Left kidney (tissue), 2 donors: ENCODE data around the gene PIK3CD. TPM values are rescaled to one million over a fixed set of nuclear protein-coding genes. Genes with fewer than 3 reads are reported as not detected.
"Not testable (repeated sequence)": the region's sequence is repeated elsewhere in the genome, so short reads cannot be mapped to it uniquely, and the experiment has no call there.

ENCODE experiments used
- DNase-seq: peaks from one replicate; pipeline ENCODE4 v3.0.0-alpha.2; 2013
- polyA plus RNA-seq: library from polyadenylated mRNA; unstranded; fragments of 120-200 nt; gene quantifications from one replicate; pipeline ENCODE4 v1.2.1, GENCODE V29; 2013; ENCODE audit not compliant: insufficient read length

Gene PIK3CD
- polyA plus RNA-seq, 1 donor, result 7.0 TPM

- no peak for DNase-seq
Measured at GRCh38 chr1:9654051-9654833, 2.7 kb downstream of the PIK3CD start.

GRCh38 chr1:9654834-9655723 is 3.5 kb downstream of the PIK3CD start:
- DNase-seq, result no peak

GRCh38 chr1:9655836-9656235 is 4.3 kb downstream of the PIK3CD start:
- no peak for DNase-seq

GRCh38 chr1:9657521-9658032 is 6.0 kb downstream of the PIK3CD start:
- DNase-seq, result no peak

- DNase-seq, result no peak
Measured at GRCh38 chr1:9658199-9658598, 6.7 kb downstream of the PIK3CD start.

GRCh38 chr1:9659328-9659727 is 7.8 kb downstream of the PIK3CD start:
- DNase-seq, result no peak

GRCh38 chr1:9663257-9663656 is 11.7 kb downstream of the PIK3CD start:
- no peak for DNase-seq

- no peak for DNase-seq
Measured at GRCh38 chr1:9665193-9665592, 13.7 kb downstream of the PIK3CD start.

GRCh38 chr1:9668080-9668479 is 16.5 kb downstream of the PIK3CD start:
- DNase-seq, result no peak

GRCh38 chr1:9670085-9670484 is 18.6 kb downstream of the PIK3CD start:
- DNase-seq, result no peak

GRCh38 chr1:9671377-9672140 is 20.0 kb downstream of the PIK3CD start:
- no peak for DNase-seq

GRCh38 chr1:9672444-9672843 is 20.9 kb downstream of the PIK3CD start:
- DNase-seq, result no peak

GRCh38 chr1:9675393-9675792 is 23.9 kb downstream of the PIK3CD start:
- no peak for DNase-seq

GRCh38 chr1:9676128-9676527 is 24.6 kb downstream of the PIK3CD start:
- not testable (repeated sequence) for DNase-seq

GRCh38 chr1:9676815-9677393 is 25.4 kb downstream of the PIK3CD start:
- DNase-seq, result no peak

GRCh38 chr1:9680091-9680490 is 28.6 kb downstream of the PIK3CD start:
- no peak for DNase-seq

GRCh38 chr1:9680828-9681227 is 29.3 kb downstream of the PIK3CD start:
- DNase-seq, result no peak

- no peak for DNase-seq
Measured at GRCh38 chr1:9684801-9685200, 33.3 kb downstream of the PIK3CD start.

- DNase-seq, result peak; percentile 64
Measured at GRCh38 chr1:9687120-9687873, 35.8 kb downstream of the PIK3CD start.

GRCh38 chr1:9687874-9688582 is 36.5 kb downstream of the PIK3CD start:
- no peak for DNase-seq
